HCEC 1CT (cell line): ENCODE results near the gene CFAP298.
A peak's percentile ranks its signal among the peaks of the same experiment; 100 is the strongest.
"Not testable (repeated sequence)": the region's sequence is repeated elsewhere in the genome, so short reads cannot be mapped to it uniquely, and the experiment has no call there.

ENCODE experiments used
- DNase-seq: peaks from one replicate; pipeline ENCODE4 v3.0.0-alpha.2; 2017

The CFAP298 gene

DNA sequence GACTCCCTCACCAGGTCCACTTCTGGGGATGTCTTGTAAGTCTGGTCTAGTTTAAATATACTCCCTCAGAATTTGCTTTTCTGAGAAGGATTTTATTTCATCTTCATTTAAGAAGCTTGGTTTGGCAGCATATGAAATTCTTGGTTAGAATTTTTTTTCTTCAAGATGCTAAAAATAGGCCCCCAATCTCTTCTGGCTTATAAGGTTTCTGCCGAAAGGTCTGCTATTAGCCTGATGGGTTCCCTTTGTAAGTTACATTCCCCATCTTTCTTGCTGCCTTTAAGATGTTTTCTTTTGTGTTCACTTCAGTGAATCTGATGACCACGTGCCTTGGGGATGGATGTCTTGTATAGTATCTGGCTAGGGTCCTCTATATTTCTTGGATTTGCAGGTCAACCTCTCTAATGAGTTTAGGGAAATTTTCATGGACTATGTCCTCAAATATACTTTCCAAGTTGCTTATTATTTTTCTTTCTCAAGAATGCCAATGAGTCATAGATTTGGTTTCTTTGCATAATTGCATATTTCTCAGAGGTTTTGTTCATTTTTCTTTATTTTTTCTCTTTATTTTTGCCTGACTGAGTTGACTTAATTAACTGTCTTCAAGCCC lies 46.2 kb downstream of the CFAP298 start:
- peak; percentile 26 for DNase-seq

DNA sequence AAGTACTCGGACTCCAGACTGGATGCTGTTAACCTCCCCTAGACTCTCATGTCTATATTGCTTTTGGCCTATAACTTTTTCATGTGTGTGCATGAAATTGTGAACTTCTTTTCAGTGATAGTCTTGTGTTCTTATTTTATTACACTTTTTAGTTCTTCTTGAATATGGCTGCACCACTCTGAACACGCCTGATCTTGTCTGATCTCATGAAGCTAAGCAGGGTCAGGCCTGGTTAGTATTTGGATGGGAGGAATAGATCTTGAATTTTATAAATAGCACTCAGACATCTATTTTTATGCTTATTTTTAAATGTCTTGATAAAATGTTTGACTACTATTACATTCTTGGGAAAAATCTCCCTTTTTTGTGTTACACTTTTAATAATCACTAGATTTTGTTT lies 49.3 kb downstream of the CFAP298 start:
- no peak for DNase-seq

DNA sequence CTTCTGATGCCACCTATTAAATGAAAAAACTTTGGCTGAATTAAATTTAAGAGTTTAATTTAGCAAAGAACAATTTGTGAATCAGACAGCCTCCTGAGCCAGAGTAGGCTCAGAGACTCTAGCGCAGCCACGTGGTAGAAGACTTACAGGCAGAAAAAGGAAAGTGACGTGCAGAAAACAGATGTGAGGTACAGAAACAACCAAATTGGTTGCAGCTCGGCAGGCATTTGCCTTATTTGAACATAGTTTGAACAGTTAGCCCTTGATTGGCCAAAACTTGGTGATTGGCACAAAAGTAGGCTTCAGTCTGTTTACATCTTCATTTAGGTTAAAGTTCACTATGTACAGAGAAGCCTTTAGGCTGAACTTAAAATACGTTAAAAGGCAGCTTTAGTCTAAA lies 49.8 kb downstream of the CFAP298 start:
- peak; percentile 59 for DNase-seq

DNA sequence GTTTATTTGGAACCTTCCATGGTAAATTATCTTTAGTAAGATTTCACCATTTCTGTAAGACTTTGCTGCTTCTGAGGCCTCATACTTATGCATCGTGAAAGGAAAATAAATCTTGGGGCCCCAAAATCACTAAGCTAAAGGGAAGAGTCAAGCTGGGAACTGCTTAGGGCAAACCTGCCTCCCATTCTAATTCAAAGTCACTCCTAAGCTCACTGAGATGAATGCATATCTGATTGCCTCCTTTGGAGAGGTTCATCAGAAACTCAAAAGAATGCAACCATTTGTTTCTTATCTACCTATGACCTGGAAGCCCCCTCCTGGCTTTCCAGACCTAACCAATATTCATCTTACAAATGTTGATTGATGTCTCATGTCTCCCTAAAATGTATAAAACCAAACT lies 50.7 kb downstream of the CFAP298 start:
- DNase-seq, result not testable (repeated sequence)

DNA sequence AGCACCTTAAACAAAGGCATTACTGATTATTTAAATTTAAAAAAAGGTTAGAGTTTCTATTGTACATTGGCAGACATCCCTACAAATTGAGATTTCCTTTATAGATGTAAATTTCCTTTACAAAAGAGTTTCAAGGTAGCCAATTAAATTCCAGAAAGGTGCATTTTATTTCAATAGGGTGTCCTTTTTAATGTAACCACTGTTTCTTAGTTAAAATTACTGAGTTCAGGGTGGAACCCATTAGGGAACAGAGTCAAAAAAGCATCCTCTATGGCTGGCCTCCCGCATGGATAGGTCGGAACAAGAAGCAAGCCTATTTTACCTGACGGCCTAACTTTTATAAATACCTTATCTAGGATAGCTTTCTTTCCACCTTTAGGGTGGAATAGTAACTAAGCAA lies 51.3 kb downstream of the CFAP298 start:
- no peak for DNase-seq

DNA sequence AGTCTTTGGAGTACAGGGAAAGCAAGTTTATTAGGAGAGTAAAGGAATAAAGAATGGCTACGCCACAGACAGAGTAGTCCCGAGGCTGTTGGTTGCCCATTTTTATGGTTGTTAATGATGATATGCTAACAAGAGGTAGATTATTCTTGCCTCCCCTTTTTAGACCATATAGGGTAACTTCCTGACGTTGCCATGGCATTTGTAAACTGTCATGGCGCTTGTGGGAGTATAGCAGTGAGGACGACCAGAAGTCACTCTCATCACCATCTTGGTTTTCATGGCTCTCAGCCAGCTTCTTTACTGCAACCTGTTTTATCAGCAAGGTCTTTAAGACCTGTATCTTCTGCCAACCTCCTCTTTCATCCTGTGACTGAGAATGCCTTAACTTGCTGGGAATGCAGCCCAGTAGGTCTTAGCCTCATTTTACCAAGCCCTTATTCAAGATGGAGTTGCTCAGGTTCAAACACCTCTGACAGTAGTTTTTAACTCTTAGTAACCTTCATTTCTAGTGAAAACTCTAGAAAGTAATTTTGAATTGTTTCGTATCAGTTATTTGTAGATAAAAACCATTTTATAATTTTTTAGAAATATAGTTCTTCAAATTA lies 53.1 kb downstream of the CFAP298 start:
- no peak for DNase-seq

DNA sequence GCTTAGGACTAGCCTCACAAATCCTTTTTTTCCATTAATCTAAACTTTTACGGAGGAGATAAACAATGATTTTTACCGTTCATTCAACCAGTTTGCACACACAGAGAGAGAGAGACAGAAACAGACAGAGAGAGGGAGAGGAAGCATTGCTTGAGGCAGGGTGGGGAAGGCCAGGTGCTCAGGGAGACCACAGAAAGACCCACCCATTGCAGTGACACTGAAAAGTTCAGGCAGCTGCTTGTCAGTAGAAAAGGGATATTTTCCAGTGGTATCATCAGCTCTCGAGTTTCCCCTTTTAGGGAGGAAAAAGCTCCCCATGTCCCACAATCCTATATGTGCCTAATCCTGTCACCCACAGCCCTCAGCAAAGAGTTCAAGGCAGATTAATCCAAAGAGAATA lies 54.1 kb downstream of the CFAP298 start:
- no peak for DNase-seq

DNA sequence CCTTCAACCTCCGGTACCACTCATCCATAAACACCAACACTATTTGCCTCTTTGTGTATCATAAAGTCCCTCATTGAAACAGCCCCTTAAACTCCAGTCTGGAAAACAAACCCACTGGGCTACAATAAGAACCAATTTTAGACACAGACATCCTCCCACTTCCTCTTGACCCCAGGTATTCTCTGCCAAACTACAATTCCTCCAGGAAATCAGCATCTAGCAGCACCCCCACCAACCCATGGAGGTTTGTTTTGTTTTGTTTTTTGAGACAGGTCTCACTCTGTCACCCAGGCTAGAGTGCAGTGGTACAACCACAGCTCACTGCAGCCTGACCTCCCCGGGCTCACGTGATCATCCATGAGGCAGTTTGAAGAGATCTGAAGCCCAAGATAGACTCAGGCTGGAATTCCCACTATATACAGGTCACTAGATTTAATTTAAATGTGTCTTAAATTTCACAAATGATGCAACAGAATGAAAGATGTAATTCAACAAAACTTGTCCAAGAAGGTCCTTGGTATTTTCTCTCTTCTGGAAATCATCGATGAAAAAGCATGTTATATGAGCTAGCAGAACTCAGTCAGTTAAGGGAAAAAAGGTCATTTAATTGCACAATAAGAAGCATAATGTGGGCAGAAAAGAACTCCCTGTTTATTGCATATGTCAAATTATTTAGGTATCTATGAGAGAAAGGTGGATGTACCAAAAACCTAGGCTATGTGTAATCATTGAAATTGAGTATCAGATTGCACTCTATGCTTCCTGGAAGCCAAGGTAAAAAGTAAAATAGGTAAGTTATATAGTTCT lies 57.1 kb downstream of the CFAP298 start:
- no peak for DNase-seq

DNA sequence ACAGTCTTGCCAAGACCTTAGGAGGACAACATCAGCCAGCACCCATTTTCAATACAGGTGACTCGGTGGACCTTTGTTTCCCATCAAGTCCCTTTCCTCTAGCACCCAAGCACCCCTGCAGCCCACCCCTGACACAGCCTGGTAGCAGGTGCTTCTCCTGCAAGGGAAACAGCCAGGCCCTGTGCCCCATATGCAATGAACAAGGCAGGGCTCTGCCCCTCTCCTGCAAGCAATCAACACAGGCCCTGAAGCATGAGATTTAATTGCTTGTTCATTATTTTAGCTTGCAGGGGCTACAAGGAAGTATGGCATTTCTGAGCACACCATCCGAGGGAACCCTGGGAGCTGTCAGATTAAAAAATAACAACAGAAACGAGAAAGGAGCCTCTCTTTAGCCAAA lies 62.3 kb downstream of the CFAP298 start:
- DNase-seq, result no peak

DNA sequence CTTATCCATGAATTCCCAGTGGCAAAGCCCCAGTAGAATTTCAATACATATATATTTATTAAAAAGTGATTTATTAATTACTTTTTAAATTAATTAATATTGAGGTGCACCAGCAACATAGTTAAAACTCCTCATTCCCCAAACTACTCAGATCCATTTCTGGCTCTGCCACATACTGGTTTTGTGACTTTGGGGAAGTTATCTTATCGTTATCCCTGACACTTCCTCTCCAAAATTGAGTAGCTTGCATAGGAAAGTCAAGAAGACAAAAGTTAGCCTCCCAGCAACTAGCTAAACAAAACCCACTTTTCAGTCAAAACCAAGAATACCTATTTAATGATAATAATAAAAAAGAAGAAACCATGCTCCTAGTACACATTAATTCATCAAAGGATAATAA lies 62.7 kb downstream of the CFAP298 start:
- no peak for DNase-seq
